ENCODE measurements around the gene BICC1.

Gene BICC1

DNA sequence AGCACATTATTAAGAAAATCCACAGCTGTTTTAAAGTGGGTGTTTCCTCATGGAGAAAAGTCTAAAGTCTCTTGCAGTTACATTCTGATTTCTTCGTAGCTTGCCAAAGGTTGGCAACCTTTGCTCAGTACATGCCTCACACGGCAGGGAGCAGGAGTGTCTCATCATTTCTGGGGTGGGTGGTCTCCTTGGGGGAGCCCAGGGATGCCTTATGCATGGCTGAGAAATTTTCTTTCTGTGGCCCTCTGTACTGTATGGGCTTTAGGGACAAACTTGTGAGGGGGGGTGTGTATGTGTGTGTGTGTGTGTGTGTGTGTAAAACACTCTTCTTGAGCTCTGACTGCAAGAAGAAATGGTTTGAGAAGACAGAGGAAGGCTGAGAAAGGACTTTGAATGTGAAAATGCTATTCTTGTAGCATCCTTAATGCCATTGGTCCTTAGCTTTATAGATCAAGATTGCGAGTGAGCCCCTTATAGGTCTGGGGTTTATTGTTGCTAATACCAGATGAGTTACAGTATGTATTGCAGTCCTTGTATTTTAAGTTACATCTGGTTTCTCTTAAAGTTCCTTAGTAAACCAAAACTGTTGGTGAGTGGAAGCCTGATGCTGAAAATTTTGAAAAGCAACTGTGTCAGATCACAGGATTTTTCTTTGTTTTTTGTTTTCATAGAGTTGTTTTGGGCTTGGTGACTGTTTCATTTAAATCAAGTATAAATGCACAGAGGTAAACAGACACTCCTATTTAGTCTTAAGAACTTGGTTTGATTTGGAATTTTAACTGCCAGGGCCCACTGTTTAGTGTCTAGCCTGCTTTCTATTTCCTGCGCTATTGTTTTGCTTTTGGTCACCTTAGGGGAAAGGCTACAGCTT lies 242.0 kb downstream of the BICC1 start:
- no peak for DNase-seq

DNA sequence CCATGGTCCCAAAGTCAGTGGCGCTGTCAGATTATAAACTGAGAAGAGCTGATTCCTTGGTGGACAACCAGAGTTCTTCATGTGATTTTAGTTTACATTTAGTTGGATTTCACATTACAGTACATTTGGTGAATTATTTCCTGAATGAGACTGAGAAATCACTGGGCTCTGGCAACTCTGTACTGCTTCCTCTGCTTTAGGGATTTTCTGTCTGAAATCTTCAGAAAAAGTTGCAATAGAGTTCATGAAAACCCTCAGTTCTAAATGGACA lies 242.6 kb downstream of the BICC1 start:
- DNase-seq, result no peak

GRCh38 chr10:58755677-58756076 lies 243.0 kb downstream of the BICC1 start:
- no peak for DNase-seq

DNA sequence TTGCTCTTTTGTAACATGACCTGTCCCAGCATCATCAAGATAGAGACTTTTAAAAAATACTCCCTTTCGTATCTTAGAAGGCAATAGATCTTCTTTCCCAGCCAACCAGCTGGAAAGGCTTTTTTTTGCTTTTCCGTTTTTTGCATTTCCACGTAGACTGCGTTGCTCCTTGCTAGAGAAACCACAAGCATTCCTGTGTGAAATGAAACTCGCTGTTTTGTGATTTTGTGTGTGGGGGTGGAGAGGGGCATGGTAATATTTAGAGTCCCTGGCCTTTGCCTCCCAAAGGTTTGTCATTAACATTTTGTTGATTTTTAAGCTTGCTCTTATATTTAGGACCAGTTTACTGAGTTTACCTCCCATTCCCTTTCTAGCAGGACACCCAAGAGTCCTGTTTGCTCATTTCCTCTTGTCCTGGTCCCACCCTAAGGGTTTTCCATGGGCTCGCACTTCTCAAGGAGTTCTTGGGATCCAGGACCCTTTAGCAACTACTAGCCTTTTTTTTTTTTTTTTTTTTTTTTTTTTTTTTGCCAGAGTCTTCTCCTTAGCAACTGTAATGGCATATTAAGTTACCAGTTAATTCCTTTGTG lies 243.6 kb downstream of the BICC1 start:
- no peak for DNase-seq

GRCh38 chr10:58757352-58758065 lies 244.8 kb downstream of the BICC1 start:
- DNase-seq, result no peak

DNA sequence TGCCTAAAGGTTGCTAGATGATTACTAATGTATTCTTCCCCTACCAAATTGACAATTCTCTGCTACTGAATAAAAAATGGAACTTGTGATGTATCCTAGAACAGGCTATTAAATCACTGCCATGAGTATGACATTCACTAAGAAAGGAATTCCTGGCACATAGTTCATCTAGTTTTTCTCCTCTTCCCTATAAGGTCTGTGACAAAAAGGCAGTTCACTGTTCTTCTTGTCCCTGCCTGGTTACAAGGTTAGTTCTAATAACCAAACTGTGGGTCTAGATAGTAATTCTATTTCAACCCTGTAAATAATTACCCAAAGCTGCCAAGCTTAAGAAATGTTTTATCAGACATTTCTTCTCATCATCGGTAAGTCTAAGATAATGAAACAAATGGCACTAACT lies 245.6 kb downstream of the BICC1 start:
- no peak for DNase-seq

- no peak for DNase-seq
Measured at GRCh38 chr10:58764087-58764747, 251.5 kb downstream of the BICC1 start.

- DNase-seq, result no peak
Measured at GRCh38 chr10:58765910-58766309, 253.2 kb downstream of the BICC1 start.

DNA sequence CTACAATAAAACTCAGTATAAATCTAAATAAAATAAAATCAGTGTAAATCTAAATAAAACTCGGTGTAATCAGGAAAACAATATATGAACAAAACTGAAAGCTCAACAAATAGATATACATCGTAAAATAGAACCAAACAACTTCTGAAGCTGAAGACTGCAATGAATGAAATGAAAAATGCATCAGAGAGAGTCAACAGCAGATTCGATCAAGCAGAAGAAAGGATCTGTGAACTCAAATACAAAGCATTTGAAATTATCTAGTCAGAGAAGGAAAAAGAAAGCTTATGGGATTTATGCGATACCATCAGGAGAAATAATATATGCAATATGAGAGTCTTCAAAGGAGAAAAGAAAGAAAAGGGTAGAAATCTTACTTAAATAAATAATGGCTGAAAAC lies 255.0 kb downstream of the BICC1 start:
- DNase-seq, result no peak

DNA sequence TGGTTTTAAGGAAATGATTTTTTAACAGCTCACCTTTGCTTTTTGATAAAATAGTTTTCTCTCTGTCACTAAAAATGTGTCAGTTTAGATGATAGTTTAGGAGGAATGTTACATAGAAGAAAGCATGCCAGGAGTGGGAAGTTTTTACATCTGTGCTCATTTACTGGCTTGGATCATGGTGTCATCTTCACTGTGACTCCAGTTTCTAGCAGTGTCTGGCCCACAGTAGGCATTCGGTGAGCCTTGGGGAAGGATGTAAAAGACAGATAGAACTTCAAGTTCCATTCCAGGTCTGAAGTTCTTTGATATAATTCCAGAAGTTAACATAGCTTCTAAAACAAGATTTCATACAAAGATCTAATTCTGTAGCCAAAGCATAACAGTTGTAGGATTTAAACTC lies 259.2 kb downstream of the BICC1 start:
- no peak for DNase-seq

GRCh38 chr10:58772758-58773157 lies 260.1 kb downstream of the BICC1 start:
- no peak for DNase-seq

DNA sequence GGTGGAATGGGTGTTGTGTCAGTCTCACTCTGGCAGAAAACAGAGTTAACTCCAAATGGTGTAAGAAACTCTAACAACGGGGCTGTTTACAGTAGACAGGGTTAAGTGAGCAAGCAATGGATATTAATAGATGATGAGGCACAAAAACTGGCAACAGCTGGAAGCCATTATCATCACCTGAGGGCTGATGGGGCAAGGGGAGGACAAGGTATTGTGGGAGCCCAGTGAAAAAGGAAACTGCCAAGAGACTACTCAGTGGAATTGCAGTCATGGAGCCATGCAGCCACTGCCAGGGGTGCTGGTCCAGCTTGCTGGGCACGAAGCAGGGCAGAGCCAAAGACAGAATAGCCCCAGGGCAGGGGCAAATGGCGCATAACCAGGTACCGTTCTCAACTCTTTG lies 260.7 kb downstream of the BICC1 start:
- no peak for DNase-seq

DNA sequence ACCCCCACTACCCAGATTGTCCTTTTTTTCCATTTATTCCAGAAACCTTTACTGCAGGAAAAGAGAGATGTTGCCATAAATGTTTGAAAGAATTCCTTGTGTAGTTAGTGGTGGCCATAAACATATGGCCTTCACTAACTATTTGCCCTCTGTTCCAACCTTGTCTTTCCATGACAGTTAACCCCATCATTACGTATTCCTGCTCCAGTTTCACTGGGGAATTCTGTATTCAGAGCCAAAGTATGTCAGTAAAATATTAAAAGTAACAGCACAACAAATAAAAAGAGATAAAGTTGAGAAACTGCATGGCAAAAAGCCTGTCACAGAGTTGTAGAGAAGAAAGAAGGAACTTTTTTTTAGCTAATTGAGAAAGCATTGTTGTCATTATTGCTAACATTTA lies 261.3 kb downstream of the BICC1 start:
- DNase-seq, result no peak

DNA sequence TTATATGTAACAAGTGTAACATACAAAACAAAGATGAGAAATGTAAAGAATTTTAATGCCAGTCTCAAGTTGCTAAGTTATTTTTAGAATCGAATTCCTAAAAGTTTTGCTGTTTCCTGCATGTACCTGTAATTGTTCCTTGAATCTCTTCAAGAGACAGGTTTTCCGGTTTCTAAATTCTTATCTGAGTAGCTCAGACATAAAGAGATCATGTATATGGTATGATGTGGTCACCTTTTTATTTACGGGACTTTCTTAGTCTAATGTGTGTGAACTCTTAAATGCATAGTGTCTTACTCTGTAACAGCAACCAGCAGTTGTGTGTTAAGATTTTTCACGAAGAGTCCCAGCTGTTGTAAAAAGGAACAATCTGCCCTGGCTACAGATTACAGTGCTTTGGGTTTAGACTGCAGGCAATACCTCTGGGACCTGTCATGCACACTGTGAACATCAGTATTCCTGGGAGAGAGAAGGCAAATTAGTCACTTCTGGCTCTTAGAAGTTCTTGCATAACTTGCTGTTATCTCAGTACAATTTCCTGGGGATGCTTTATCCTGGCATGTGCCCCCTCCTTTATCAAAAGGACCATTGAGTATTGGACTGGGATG lies 263.4 kb downstream of the BICC1 start:
- DNase-seq, result no peak

GRCh38 chr10:58776568-58777318 lies 264.1 kb downstream of the BICC1 start:
- DNase-seq, result no peak

DNA sequence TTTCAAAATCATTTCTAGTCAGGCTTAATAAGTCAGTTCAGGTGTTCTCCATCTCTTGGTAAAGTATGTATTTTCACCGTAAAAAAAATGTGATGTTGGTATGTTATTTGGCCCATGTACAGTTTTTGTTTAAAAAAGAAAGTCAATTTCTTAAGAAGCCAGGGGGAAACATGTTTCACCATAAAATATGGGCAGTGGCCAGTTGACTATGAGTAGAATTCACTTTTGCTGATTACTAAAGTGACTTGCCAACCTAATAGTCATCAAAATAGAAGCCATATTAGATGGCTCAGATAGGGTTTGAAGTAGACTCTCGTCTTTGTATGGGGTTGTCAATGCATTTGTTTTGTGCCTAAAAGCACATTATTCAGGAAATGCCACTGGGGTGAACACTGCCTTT lies 266.3 kb downstream of the BICC1 start:
- DNase-seq, result no peak

GRCh38 chr10:58779594-58779993 lies 266.9 kb downstream of the BICC1 start:
- no peak for DNase-seq

- no peak for DNase-seq
Measured at GRCh38 chr10:58780476-58780875, 267.8 kb downstream of the BICC1 start.

DNA sequence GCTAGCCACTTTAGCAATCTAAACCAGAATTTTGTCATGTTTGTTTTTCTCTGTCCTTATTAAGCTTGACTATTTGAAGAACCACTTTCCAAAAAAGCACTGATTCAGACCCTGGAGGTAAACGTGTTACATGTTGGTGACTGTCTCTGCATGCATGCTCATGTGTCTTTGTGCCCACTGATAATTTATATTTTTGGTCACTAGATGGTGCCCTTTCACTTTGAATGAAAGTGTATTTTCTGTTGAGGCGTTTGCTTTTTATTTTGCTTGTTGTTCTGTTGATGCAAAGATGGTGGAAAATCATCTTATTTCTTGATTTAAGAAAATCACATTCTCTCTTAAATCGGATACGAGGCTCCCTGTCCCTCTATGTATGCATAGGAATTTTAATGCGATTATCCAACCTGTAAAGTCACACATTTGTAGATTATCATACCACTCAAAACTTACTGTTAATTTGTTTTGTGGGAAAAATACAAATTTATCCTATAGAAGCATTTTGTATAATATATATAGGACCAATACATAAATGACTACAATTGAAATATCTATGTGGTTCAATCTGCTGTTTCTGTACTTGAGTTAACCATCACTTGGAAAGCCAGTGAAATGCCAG lies 269.3 kb downstream of the BICC1 start:
- DNase-seq, result peak; percentile 4

GRCh38 chr10:58782876-58783851 lies 270.5 kb downstream of the BICC1 start:
- DNase-seq, result no peak

- DNase-seq, result no peak
Measured at GRCh38 chr10:58784361-58784760, 271.7 kb downstream of the BICC1 start.
